Measurements from ENCODE around the gene KAT6B. TPM values are rescaled to one million over a fixed set of nuclear protein-coding genes. Genes with fewer than 3 reads are reported as not detected.

Gene KAT6B
- total and polyA plus RNA-seq, 2 donors from 2014 or later: 2.9 to 34.2 TPM

DNA sequence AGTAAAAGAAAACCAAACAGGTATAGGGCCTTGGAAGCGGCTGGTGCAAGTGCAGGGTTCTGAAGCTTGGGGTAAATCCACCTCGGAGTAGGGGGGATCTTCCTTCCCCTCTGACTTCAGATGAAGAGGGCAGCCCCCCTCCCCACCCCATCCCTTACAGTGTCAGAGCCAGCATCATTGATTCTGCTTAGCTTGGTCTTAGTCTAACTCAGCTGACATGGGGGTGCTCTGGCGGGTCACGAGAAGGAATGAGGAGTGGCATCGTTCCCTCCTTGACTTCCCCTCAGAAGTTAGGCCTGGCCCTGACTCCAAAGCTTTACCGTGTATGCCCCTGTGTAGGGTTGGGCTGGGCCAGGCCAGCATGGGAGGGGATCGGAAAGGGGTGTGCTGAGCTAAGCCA lies 240.9 kb downstream of the KAT6B start:
- no peaks in the 10 kb centered on the region for H3K27me3 ChIP-seq (ENCODE audit: control insufficient read depth, insufficient read depth, low read length)
- intact Hi-C loops (cut with DNase I): no loop called here
- no peaks in the 10 kb centered on the region for H3K36me3 ChIP-seq (ENCODE audit: control insufficient read depth in 2 of 3, insufficient read depth in 3 of 3, low read length in 3 of 3)
- no peak for DNase-seq
- H3K4me1 ChIP-seq (ENCODE audit: control insufficient read depth in 2 of 3, insufficient read depth in 2 of 3, low read depth in 1 of 3, low read length in 3 of 3): no peaks in the 10 kb centered on the region
- H3K9ac ChIP-seq (ENCODE audit: low read length in 3 of 3): no peak overlapping the region
- no peak overlapping the region for H3K27ac ChIP-seq (ENCODE audit: low read depth in 2 of 2, low read length in 2 of 2)
- no peak for FAIRE-seq
- no peak overlapping the region for H3K4me3 ChIP-seq (ENCODE audit: low read length in 3 of 3)
- TF ChIP-seq, protein P1, sequence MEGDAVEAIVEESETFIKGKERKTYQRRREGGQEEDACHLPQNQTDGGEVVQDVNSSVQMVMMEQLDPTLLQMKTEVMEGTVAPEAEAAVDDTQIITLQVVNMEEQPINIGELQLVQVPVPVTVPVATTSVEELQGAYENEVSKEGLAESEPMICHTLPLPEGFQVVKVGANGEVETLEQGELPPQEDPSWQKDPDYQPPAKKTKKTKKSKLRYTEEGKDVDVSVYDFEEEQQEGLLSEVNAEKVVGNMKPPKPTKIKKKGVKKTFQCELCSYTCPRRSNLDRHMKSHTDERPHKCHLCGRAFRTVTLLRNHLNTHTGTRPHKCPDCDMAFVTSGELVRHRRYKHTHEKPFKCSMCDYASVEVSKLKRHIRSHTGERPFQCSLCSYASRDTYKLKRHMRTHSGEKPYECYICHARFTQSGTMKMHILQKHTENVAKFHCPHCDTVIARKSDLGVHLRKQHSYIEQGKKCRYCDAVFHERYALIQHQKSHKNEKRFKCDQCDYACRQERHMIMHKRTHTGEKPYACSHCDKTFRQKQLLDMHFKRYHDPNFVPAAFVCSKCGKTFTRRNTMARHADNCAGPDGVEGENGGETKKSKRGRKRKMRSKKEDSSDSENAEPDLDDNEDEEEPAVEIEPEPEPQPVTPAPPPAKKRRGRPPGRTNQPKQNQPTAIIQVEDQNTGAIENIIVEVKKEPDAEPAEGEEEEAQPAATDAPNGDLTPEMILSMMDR (IDR thresholded peaks at IDR 0.05; ENCODE audit: borderline replicate concordance, extremely low read depth, insufficient read depth): no peak
- no peaks in the 10 kb centered on the region for H3K9me3 ChIP-seq (ENCODE audit: control insufficient read depth in 2 of 3, insufficient read depth in 1 of 3, low read length in 3 of 3)

DNA sequence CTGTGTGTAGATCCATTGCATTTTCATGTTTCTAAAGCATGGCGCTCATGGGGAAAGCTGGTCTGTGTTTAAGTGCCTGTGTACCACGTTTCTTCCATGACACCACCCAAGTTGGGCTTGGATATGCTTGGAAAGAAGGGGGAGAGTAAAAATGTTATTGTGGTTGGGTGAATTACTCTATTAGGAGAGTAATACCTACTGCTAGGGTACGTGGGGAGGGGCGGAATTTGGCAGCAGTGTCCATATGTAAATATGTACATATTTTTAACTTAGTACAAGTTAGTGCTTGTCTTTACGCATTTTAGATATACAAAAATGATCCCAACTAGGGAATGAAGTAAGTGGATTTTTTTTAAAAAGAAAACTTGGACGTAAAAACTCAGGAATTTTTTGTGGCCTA lies 242.1 kb downstream of the KAT6B start:
- Histone ChIP-seq H3K36me3 (ENCODE audit: control insufficient read depth in 2 of 3, insufficient read depth in 3 of 3, low read length in 3 of 3) (no peaks in the 10 kb centered on the region), H3K27me3 (ENCODE audit: control insufficient read depth, insufficient read depth, low read length) (no peaks in the 10 kb centered on the region), H3K9ac (ENCODE audit: low read length in 3 of 3) (no peak overlapping the region), H3K9me3 (ENCODE audit: control insufficient read depth in 2 of 3, insufficient read depth in 1 of 3, low read length in 3 of 3) (no peaks in the 10 kb centered on the region), H3K27ac (ENCODE audit: low read depth in 2 of 2, low read length in 2 of 2) (no peak overlapping the region), H3K4me1 (ENCODE audit: control insufficient read depth in 2 of 3, insufficient read depth in 2 of 3, low read depth in 1 of 3, low read length in 3 of 3) (no peaks in the 10 kb centered on the region), H3K4me3 (ENCODE audit: low read length in 3 of 3) (no peak overlapping the region)
- FAIRE-seq (no peak), DNase-seq (no peak)
- intact Hi-C loops (cut with DNase I): no loop called here
- TF ChIP-seq, protein P1 (IDR thresholded peaks at IDR 0.05; ENCODE audit: borderline replicate concordance, extremely low read depth, insufficient read depth): no peak

GRCh38 chr10:75070476-75070875 lies 244.1 kb downstream of the KAT6B start:
- Histone ChIP-seq H3K4me3 (ENCODE audit: low read length in 3 of 3) (no peak overlapping the region), H3K9ac (ENCODE audit: low read length in 3 of 3) (no peak overlapping the region), H3K27ac (ENCODE audit: low read depth in 2 of 2, low read length in 2 of 2) (no peak overlapping the region), H3K9me3 (ENCODE audit: control insufficient read depth in 2 of 3, insufficient read depth in 1 of 3, low read length in 3 of 3) (no peaks in the 10 kb centered on the region), H3K4me1 (ENCODE audit: control insufficient read depth in 2 of 3, insufficient read depth in 2 of 3, low read depth in 1 of 3, low read length in 3 of 3) (no peaks in the 10 kb centered on the region), H3K36me3 (ENCODE audit: control insufficient read depth in 2 of 3, insufficient read depth in 3 of 3, low read length in 3 of 3) (no peaks in the 10 kb centered on the region), H3K27me3 (ENCODE audit: control insufficient read depth, insufficient read depth, low read length) (no peaks in the 10 kb centered on the region)
- intact Hi-C loops (cut with DNase I): no loop called here
- TF ChIP-seq, protein P1 (IDR thresholded peaks at IDR 0.05; ENCODE audit: borderline replicate concordance, extremely low read depth, insufficient read depth): no peak
- DNase-seq: no peak
- FAIRE-seq: no peak

DNA sequence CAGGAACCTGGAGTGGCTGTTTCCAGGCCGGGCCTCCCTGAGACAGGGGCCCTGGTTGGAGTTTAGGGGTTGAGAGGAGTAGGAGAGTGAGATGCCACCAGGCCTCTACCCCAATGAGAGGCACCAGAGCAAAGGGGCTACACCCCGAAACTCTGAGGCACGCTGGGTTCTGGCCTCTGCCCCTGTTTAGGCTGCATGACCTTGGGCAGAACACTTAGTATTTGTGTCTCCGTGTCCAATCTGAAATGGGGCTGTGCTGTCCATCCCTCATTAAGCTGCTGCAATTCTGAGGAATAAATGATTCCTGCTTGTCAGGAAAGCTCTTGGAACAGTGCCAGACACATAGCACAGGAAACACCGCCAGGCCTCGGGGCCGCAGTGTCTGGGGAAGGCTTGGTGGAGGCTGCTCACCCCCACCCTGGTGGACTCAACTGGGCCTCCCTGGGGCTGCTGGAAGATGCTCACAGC lies 244.6 kb downstream of the KAT6B start:
- DNase-seq (peak in 4 of 5 donors; percentile 59 to 82 (median 74)), FAIRE-seq (no peak)
- TF ChIP-seq, protein P1 (IDR thresholded peaks at IDR 0.05; ENCODE audit: borderline replicate concordance, extremely low read depth, insufficient read depth): no peak
- Histone ChIP-seq H3K4me3 (ENCODE audit: low read length in 3 of 3) (no peak overlapping the region), H3K9ac (ENCODE audit: low read length in 3 of 3) (no peak overlapping the region), H3K27ac (ENCODE audit: low read depth in 2 of 2, low read length in 2 of 2) (no peak overlapping the region), H3K36me3 (ENCODE audit: control insufficient read depth in 2 of 3, insufficient read depth in 3 of 3, low read length in 3 of 3) (no peaks in the 10 kb centered on the region), H3K27me3 (ENCODE audit: control insufficient read depth, insufficient read depth, low read length) (no peaks in the 10 kb centered on the region), H3K9me3 (ENCODE audit: control insufficient read depth in 2 of 3, insufficient read depth in 1 of 3, low read length in 3 of 3) (no peaks in the 10 kb centered on the region), H3K4me1 (ENCODE audit: control insufficient read depth in 2 of 3, insufficient read depth in 2 of 3, low read depth in 1 of 3, low read length in 3 of 3) (no peaks in the 10 kb centered on the region)
- intact Hi-C loops (cut with DNase I): no loop called here
